HepG2 (cell line): Measurements from ENCODE around the gene NEU4. TPM values are rescaled to one million over a fixed set of nuclear protein-coding genes. Genes with fewer than 3 reads are reported as not detected.

ENCODE experiments used
- FOXA1 ChIP-seq, 2 experiments: fragments of 450-650 bp in 1 of 2; sonication (generic) in 1 of 2; formaldehyde crosslinking in 1 of 2; IDR thresholded peaks; 2 replicates each; pipeline versions ENCODE4 v1.4.0 to v1.6.1; 2016 to 2020; ENCODE audit warnings: missing genetic modification reagents in 1 of 2
- GZF1 ChIP-seq: sonication (generic); formaldehyde crosslinking; IDR thresholded peaks from 2 replicates; pipeline ENCODE4 v1.5.1; 2020; ENCODE audit warnings: mild to moderate bottlenecking, missing genetic modification reagents
- KDM3A ChIP-seq: IDR thresholded peaks from 2 replicates; pipeline ENCODE4 v1.6.1; 2018; ENCODE audit warnings: low read depth, missing compliant biosample characterization
- REPIN1 ChIP-seq: sonication (generic); formaldehyde crosslinking; IDR thresholded peaks from 2 replicates; pipeline ENCODE4 v1.8.0; 2022; ENCODE audit warnings: missing genetic modification reagents, low read depth, mild to moderate bottlenecking, borderline replicate concordance
- SRY ChIP-seq: sonication (generic); formaldehyde crosslinking; IDR thresholded peaks from 2 replicates; pipeline ENCODE4 v1.8.0; 2022; ENCODE audit warnings: mild to moderate bottlenecking, missing genetic modification reagents
- TGIF2 ChIP-seq: IDR thresholded peaks from 2 replicates; pipeline ENCODE4 v1.6.1; 2016; ENCODE audit warnings: control low read depth, missing compliant biosample characterization
- ZBTB8A ChIP-seq: sonication (generic); formaldehyde crosslinking; IDR thresholded peaks from 2 replicates; pipeline ENCODE4 v1.4.0; 2020; ENCODE audit warnings: mild to moderate bottlenecking, low read depth, missing genetic modification reagents, borderline replicate concordance
- ZFP41 ChIP-seq: sonication (generic); formaldehyde crosslinking; IDR thresholded peaks from 2 replicates; pipeline ENCODE4 v1.4.0; 2020; ENCODE audit warnings: mild to moderate bottlenecking, missing genetic modification reagents, borderline replicate concordance
- ZNF382 ChIP-seq: sonication (generic); formaldehyde crosslinking; IDR thresholded peaks from 2 replicates; pipeline ENCODE4 v1.5.0; 2020; ENCODE audit warnings: missing genetic modification reagents, mild to moderate bottlenecking, borderline replicate concordance
- ZNF530 ChIP-seq: sonication (generic); formaldehyde crosslinking; IDR thresholded peaks from 2 replicates; pipeline ENCODE4 v1.5.0; 2020; ENCODE audit warnings: low read depth, mild to moderate bottlenecking, missing genetic modification reagents
- ZNF546 ChIP-seq: sonication (generic); formaldehyde crosslinking; conservative IDR thresholded peaks from 2 replicates; pipeline ENCODE4 v1.8.1; 2023; ENCODE audit warnings: mild to moderate bottlenecking, missing genetic modification reagents
- ZNF569 ChIP-seq: sonication (generic); formaldehyde crosslinking; IDR thresholded peaks from 2 replicates; pipeline ENCODE4 v1.5.0; 2020; ENCODE audit warnings: mild to moderate bottlenecking, missing genetic modification reagents, moderate library complexity, borderline replicate concordance
- ZNF589 ChIP-seq: sonication (generic); formaldehyde crosslinking; conservative IDR thresholded peaks from 2 replicates; pipeline ENCODE4 v1.8.0; 2022; ENCODE audit warnings: mild to moderate bottlenecking, moderate library complexity, missing genetic modification reagents
- ZNF713 ChIP-seq: sonication (generic); formaldehyde crosslinking; IDR thresholded peaks from 2 replicates; pipeline ENCODE4 v1.4.0; 2020; ENCODE audit warnings: mild to moderate bottlenecking, missing genetic modification reagents
- polyA plus RNA-seq, 8 experiments: library from polyadenylated mRNA; depleted of rRNA in 3 of 8; stranded (reverse) in 7 of 8; unstranded in 1 of 8; fragments of >200 nt; fragmentation: Illumina TruSeq in 4 of 8; extraction: Trizol in 4 of 8; gene quantifications; 2 replicates each; pipeline versions ENCODE4 v1.2.1 to v1.2.3, GENCODE V29; 2011 to 2016; ENCODE audit warnings: low read depth in 4 of 8, missing spikeins in 1 of 8, mixed read lengths in 1 of 8; ENCODE audit not compliant: insufficient read depth in 1 of 8
- total RNA-seq, 5 experiments: library from RNA; depleted of rRNA; stranded (reverse); fragments of >200 nt; fragmentation: Illumina TruSeq; extraction: Trizol; gene quantifications; 2 replicates each; pipeline ENCODE4 v1.2.3, GENCODE V29; 2016; ENCODE audit warnings: low read depth in 1 of 5
- TF ChIP-seq, protein P1 (sequence below): sonication (generic); formaldehyde crosslinking; IDR thresholded peaks from 2 replicates; pipeline ENCODE4 v1.5.1; 2020; ENCODE audit warnings: missing genetic modification reagents, mild to moderate bottlenecking, borderline replicate concordance
- TF ChIP-seq, protein P2 (sequence below): sonication (generic); formaldehyde crosslinking; IDR thresholded peaks from 2 replicates; pipeline ENCODE4 v1.5.0; 2020; ENCODE audit warnings: mild to moderate bottlenecking, missing genetic modification reagents, moderate library complexity
- TF ChIP-seq, protein P3 (sequence below), 2 experiments: sonication (generic) in 1 of 2; formaldehyde crosslinking in 1 of 2; IDR thresholded peaks; 2 replicates each; pipeline versions ENCODE4 v1.6.1 to v1.9.0; 2014 to 2022; ENCODE audit warnings: antibody characterized with exemption in 1 of 2, borderline replicate concordance in 1 of 2, inconsistent platforms in 1 of 2, low read depth in 1 of 2, missing genetic modification reagents in 1 of 2

Gene NEU4
- total and polyA plus RNA-seq, 2 of the 13 experiments (the other 11 are each of a cell fraction or from before 2014, with no cell fraction given), result 53.5 to 107 TPM

DNA sequence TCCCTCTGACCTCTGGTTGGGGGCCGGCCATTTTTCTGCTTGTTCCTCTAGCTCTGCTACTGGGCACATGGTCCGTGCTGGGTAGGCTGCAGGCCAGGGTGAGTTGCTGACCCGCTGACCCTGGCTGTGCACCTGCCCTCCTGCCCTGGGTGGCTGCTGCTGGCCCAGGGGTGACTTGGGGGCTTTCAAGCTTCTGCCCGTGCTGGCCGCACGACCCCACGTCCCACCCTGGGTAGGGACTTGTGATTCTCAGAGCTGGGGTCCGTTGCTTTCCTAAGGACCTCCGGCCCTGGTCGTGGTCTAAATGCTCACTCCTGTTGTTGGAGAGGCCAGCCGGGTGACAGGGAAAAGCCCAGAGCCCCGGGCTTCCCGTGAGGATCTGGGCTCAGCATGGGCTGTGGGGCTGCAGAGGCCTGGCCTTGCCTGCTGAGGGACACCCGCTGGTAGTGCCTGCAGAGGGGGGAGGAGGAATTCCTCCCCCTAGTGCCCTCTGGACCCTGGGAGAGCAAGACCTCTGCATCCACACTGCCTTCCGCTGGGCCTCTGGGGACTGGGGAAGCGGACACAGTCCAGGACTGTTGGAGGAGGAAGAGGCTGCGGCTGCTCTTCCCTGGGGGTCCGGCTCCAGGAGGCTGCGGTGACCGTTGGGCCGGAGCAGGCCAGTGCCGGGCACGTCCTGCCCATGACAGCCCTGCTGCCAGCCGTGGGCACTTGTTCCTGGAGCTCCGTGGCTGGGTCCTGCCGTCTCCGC, 38.6 kb upstream of the NEU4 start (continued):
- TF ChIP-seq, protein P1, sequence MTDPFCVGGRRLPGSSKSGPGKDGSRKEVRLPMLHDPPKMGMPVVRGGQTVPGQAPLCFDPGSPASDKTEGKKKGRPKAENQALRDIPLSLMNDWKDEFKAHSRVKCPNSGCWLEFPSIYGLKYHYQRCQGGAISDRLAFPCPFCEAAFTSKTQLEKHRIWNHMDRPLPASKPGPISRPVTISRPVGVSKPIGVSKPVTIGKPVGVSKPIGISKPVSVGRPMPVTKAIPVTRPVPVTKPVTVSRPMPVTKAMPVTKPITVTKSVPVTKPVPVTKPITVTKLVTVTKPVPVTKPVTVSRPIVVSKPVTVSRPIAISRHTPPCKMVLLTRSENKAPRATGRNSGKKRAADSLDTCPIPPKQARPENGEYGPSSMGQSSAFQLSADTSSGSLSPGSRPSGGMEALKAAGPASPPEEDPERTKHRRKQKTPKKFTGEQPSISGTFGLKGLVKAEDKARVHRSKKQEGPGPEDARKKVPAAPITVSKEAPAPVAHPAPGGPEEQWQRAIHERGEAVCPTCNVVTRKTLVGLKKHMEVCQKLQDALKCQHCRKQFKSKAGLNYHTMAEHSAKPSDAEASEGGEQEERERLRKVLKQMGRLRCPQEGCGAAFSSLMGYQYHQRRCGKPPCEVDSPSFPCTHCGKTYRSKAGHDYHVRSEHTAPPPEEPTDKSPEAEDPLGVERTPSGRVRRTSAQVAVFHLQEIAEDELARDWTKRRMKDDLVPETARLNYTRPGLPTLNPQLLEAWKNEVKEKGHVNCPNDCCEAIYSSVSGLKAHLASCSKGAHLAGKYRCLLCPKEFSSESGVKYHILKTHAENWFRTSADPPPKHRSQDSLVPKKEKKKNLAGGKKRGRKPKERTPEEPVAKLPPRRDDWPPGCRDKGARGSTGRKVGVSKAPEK (CRISPR knock-in tag), result no peak
- TF ChIP-seq ZNF546 (CRISPR knock-in tag), result 0 out of 2 replicates have a peak, but pooled peaks have one; percentile 80
- no peak for TF ChIP-seq ZNF530
- TF ChIP-seq GZF1, result no peak; the same call in 1 of the 2 replicates
- TF ChIP-seq ZFP41 (CRISPR knock-in tag), result peak; percentile 58; the same call in 1 of the 2 replicates
- TF ChIP-seq ZBTB8A (CRISPR knock-in tag), result no peak
- TF ChIP-seq, protein P2, sequence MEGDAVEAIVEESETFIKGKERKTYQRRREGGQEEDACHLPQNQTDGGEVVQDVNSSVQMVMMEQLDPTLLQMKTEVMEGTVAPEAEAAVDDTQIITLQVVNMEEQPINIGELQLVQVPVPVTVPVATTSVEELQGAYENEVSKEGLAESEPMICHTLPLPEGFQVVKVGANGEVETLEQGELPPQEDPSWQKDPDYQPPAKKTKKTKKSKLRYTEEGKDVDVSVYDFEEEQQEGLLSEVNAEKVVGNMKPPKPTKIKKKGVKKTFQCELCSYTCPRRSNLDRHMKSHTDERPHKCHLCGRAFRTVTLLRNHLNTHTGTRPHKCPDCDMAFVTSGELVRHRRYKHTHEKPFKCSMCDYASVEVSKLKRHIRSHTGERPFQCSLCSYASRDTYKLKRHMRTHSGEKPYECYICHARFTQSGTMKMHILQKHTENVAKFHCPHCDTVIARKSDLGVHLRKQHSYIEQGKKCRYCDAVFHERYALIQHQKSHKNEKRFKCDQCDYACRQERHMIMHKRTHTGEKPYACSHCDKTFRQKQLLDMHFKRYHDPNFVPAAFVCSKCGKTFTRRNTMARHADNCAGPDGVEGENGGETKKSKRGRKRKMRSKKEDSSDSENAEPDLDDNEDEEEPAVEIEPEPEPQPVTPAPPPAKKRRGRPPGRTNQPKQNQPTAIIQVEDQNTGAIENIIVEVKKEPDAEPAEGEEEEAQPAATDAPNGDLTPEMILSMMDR (CRISPR knock-in tag), result peak; percentile 66
- TF ChIP-seq ZNF382 (CRISPR knock-in tag), result no peak
- TF ChIP-seq SRY (CRISPR knock-in tag), result no peak; the same call in 1 of the 2 replicates
- no peak for TF ChIP-seq FOXA1 (IDR thresholded peaks at IDR 0.05)
- TF ChIP-seq FOXA1 (CRISPR knock-in tag; IDR thresholded peaks at IDR 0.05), result peak; percentile 76
- TF ChIP-seq REPIN1, result peak; percentile 85
- TF ChIP-seq KDM3A (CRISPR knock-in tag), result peak; percentile 96
- TF ChIP-seq ZNF569 (CRISPR knock-in tag), result no peak
- TF ChIP-seq ZNF589 (CRISPR knock-in tag), result peak; percentile 76; the same call in 1 of the 2 replicates
- TF ChIP-seq, protein P3, sequence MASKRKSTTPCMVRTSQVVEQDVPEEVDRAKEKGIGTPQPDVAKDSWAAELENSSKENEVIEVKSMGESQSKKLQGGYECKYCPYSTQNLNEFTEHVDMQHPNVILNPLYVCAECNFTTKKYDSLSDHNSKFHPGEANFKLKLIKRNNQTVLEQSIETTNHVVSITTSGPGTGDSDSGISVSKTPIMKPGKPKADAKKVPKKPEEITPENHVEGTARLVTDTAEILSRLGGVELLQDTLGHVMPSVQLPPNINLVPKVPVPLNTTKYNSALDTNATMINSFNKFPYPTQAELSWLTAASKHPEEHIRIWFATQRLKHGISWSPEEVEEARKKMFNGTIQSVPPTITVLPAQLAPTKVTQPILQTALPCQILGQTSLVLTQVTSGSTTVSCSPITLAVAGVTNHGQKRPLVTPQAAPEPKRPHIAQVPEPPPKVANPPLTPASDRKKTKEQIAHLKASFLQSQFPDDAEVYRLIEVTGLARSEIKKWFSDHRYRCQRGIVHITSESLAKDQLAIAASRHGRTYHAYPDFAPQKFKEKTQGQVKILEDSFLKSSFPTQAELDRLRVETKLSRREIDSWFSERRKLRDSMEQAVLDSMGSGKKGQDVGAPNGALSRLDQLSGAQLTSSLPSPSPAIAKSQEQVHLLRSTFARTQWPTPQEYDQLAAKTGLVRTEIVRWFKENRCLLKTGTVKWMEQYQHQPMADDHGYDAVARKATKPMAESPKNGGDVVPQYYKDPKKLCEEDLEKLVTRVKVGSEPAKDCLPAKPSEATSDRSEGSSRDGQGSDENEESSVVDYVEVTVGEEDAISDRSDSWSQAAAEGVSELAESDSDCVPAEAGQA (IDR thresholded peaks at IDR 0.05; ENCODE audit: low read depth), result no peak
- TF ChIP-seq, protein P3 (CRISPR knock-in tag; IDR thresholded peaks at IDR 0.05; ENCODE audit: borderline replicate concordance), result no peak
- peak; percentile 26; the same call in 1 of the 2 replicates for TF ChIP-seq ZNF713 (CRISPR knock-in tag)
- TF ChIP-seq TGIF2 (CRISPR knock-in tag), result no peak; the same call in 1 of the 2 replicates
